SKM-1 (cell line): ENCODE measurements around the gene RINL.

ENCODE experiments used
- DNase-seq: peaks from one replicate; lab custom pipeline; 2025; ENCODE audit not compliant: unreplicated experiment; lab: John Stamatoyannopoulos, UW

RINL gene

GRCh38 chr19:38877781-38878574, at the start of gene RINL:
Gene RINL, minus strand, starts transcription at chr19:38878275. Its CDS starts 1,533 bp downstream, at chr19:38876742.
- peak; percentile 52 for DNase-seq

- no peak for DNase-seq
Observed at GRCh38 chr19:38924388-38924787, 46.3 kb upstream of the RINL start.

GRCh38 chr19:38922482-38922881, 44.4 kb upstream of the RINL start:
- DNase-seq, result no peak

- no peak for DNase-seq
Observed at GRCh38 chr19:38921420-38922274, 43.6 kb upstream of the RINL start.

- no peak for DNase-seq
Observed at GRCh38 chr19:38920602-38921419, 42.7 kb upstream of the RINL start.

- DNase-seq, result no peak
Observed at GRCh38 chr19:38919837-38920601, 41.9 kb upstream of the RINL start.

- no peak for DNase-seq
Observed at GRCh38 chr19:38918526-38918925, 40.5 kb upstream of the RINL start.

- no peak for DNase-seq
Observed at GRCh38 chr19:38917921-38918491, 39.9 kb upstream of the RINL start.

- no peak for DNase-seq
Observed at GRCh38 chr19:38917516-38917915, 39.4 kb upstream of the RINL start.

GRCh38 chr19:38915329-38916321, 37.5 kb upstream of the RINL start:
- no peak for DNase-seq

- DNase-seq, result no peak
Observed at GRCh38 chr19:38913958-38914357, 35.9 kb upstream of the RINL start.

- no peak for DNase-seq
Observed at GRCh38 chr19:38912600-38913514, 34.8 kb upstream of the RINL start.

- DNase-seq, result no peak
Observed at GRCh38 chr19:38911388-38912001, 33.4 kb upstream of the RINL start.

GRCh38 chr19:38910488-38910887, 32.4 kb upstream of the RINL start:
- DNase-seq, result no peak

GRCh38 chr19:38908911-38909310, 30.8 kb upstream of the RINL start:
- DNase-seq, result no peak

GRCh38 chr19:38907670-38908069, 29.6 kb upstream of the RINL start:
- DNase-seq, result no peak

- DNase-seq, result no peak
Observed at GRCh38 chr19:38907227-38907626, 29.2 kb upstream of the RINL start.

- DNase-seq, result no peak
Observed at GRCh38 chr19:38905620-38906019, 27.5 kb upstream of the RINL start.
